Peyer's patch (tissue), 4 donors: ENCODE results near the gene ERC1.

Source experiments
- POLR2A ChIP-seq, 2 donors: fragments of 450-650 bp; IDR thresholded peaks; one replicate each; pipeline ENCODE4 v1.5.1; 2017; ENCODE audit warnings: antibody characterized with exemption in 2 of 2, mild to moderate bottlenecking in 2 of 2, moderate library complexity in 2 of 2
- TF ChIP-seq, protein P1 (sequence below), 6 experiments: fragments of 450-650 bp in 4 of 6; fragments of 200-600 bp in 2 of 6; sonication (generic) in 1 of 6; IDR thresholded peaks; one replicate each; pipeline ENCODE4 v1.5.1; 2017 to 2019; ENCODE audit warnings: antibody characterized with exemption in 6 of 6, mild to moderate bottlenecking in 3 of 6, moderate library complexity in 1 of 6

DNA sequence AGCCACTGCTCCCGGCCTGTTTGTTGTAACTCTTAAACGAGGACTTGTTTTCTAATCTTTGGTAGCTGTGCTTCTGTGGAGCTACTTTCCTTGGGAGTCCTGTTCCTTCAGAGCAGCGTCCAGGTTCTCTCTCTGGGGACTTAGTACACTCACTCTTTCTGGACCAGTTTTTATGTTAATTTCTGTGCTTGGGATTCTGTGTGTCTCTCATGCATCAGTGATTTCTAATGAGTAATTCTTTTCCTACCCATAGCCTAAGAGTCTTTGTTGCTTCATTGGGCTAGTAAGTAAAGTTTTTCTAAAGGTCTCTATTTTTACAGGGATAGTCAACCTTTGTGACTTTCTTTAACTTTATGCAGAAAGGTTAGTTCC is 314.0 kb downstream of the ERC1 start:
- TF ChIP-seq, protein P1, sequence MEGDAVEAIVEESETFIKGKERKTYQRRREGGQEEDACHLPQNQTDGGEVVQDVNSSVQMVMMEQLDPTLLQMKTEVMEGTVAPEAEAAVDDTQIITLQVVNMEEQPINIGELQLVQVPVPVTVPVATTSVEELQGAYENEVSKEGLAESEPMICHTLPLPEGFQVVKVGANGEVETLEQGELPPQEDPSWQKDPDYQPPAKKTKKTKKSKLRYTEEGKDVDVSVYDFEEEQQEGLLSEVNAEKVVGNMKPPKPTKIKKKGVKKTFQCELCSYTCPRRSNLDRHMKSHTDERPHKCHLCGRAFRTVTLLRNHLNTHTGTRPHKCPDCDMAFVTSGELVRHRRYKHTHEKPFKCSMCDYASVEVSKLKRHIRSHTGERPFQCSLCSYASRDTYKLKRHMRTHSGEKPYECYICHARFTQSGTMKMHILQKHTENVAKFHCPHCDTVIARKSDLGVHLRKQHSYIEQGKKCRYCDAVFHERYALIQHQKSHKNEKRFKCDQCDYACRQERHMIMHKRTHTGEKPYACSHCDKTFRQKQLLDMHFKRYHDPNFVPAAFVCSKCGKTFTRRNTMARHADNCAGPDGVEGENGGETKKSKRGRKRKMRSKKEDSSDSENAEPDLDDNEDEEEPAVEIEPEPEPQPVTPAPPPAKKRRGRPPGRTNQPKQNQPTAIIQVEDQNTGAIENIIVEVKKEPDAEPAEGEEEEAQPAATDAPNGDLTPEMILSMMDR (IDR thresholded peaks at IDR 0.05), result no peak
- no peak for TF ChIP-seq POLR2A (IDR thresholded peaks at IDR 0.05)
